Suprapubic skin (tissue), 3 donors: Measurements from ENCODE around the gene MYBL2.

ENCODE experiments used
- POLR2AphosphoS5 ChIP-seq, 3 donors: sonication (generic); formaldehyde crosslinking; IDR thresholded peaks; one replicate each; pipeline ENCODE4 v1.6.1; 2017; ENCODE audit warnings: antibody characterized with exemption in 3 of 3
- TF ChIP-seq, protein P1 (sequence below), 2 donors: fragments of 200-600 bp in 1 of 2; fragments of 450-650 bp in 1 of 2; sonication (generic) in 1 of 2; IDR thresholded peaks; one replicate each; pipeline ENCODE4 v1.5.1; 2016 to 2019; ENCODE audit warnings: antibody characterized with exemption in 2 of 2, mild to moderate bottlenecking in 1 of 2, moderate library complexity in 1 of 2

DNA sequence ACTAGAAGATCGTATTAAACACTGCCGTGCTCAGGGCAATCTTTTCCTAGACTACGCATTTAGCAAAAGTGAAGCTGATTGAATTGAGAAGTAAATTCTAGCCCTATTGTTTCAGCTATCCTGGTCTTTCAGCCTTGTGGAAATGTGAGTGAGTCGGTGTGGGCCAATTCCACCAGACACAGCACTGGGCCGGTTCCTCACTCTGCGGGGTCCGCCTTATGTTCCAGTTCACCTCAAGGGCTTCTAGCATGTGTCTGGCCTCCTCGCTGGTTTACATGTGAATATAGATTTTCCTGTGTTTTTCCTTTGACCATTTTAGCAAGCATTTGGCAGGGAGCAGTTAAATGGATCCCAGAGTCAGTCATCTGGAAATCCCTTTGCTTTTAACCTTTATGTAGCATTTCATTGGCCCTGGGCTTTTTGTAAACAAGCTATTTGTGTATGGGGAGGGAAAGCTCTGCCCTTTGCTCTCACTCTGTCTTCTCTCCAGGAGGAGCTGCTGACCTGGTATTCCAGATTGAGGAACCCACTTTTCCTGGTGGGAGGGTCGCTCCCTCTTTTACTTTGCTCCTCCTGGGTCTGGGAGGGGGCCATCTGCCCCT is 72.3 kb downstream of the MYBL2 start:
- TF ChIP-seq, protein P1, sequence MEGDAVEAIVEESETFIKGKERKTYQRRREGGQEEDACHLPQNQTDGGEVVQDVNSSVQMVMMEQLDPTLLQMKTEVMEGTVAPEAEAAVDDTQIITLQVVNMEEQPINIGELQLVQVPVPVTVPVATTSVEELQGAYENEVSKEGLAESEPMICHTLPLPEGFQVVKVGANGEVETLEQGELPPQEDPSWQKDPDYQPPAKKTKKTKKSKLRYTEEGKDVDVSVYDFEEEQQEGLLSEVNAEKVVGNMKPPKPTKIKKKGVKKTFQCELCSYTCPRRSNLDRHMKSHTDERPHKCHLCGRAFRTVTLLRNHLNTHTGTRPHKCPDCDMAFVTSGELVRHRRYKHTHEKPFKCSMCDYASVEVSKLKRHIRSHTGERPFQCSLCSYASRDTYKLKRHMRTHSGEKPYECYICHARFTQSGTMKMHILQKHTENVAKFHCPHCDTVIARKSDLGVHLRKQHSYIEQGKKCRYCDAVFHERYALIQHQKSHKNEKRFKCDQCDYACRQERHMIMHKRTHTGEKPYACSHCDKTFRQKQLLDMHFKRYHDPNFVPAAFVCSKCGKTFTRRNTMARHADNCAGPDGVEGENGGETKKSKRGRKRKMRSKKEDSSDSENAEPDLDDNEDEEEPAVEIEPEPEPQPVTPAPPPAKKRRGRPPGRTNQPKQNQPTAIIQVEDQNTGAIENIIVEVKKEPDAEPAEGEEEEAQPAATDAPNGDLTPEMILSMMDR (IDR thresholded peaks at IDR 0.05): no peak
- no peak for TF ChIP-seq POLR2AphosphoS5 (IDR thresholded peaks at IDR 0.05)
